Spleen (tissue), 3 donors: ENCODE data around the gene DNM1.

Experiments
- POLR2A ChIP-seq, 3 donors: fragments of 450-650 bp; IDR thresholded peaks; one replicate each; pipeline ENCODE4 v1.5.1; 2017; ENCODE audit warnings: antibody characterized with exemption in 3 of 3, mild to moderate bottlenecking in 1 of 3
- POLR2AphosphoS5 ChIP-seq, 3 donors: sonication (generic); formaldehyde crosslinking; IDR thresholded peaks; one replicate each; pipeline ENCODE4 v1.5.1; 2017; ENCODE audit warnings: antibody characterized with exemption in 3 of 3

- TF ChIP-seq POLR2A (IDR thresholded peaks at IDR 0.05) (no peak), POLR2AphosphoS5 (IDR thresholded peaks at IDR 0.05) (no peak)
These were observed 20.1 kb upstream of the DNM1 start for GRCh38 chr9:128182893-128183588.
